NCI-H187 treated with DMSO at 0.1 percent for 48 hours (cell line): ENCODE data around the gene TMEM145.
A peak's percentile ranks its signal among the peaks of the same experiment; 100 is the strongest.

Experiments used
- DNase-seq: peaks from one replicate; lab custom pipeline; 2025; lab: John Stamatoyannopoulos, UW

The TMEM145 gene

DNA sequence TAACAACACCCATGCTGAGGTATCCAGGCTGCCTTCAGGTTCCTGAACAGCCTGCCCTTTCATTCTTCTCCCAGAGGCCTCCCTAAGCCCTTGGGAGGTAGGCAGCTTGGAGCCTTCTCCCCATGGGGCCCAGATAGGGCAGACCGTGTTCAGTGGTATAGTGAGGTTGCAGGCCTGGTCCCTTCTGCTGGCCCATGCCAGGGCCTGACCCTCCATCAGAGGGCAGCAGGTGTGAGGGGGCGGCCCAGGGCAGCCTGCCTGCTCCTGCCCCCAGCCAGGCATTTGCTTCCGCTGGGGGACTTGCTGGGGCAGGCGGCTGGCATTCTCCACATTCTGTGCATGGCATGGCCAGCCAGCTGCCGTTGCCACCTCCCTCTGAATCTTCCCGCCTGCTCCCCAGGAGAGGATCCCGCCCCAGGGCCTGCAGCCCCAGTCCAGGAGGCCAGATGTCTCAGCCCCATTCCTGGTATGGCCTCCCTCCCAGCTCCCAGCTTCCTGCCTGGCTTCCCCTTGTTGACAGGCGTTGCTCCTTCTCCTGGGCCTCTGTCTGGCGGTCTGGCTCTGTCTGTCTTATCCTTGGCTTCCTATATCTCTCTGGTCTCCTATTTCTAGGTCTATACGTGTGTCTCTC, 35.2 kb upstream of the TMEM145 start:
- DNase-seq: no peak

- DNase-seq: no peak
Observed at GRCh38 chr19:42278452-42279154, 34.5 kb upstream of the TMEM145 start.

DNA sequence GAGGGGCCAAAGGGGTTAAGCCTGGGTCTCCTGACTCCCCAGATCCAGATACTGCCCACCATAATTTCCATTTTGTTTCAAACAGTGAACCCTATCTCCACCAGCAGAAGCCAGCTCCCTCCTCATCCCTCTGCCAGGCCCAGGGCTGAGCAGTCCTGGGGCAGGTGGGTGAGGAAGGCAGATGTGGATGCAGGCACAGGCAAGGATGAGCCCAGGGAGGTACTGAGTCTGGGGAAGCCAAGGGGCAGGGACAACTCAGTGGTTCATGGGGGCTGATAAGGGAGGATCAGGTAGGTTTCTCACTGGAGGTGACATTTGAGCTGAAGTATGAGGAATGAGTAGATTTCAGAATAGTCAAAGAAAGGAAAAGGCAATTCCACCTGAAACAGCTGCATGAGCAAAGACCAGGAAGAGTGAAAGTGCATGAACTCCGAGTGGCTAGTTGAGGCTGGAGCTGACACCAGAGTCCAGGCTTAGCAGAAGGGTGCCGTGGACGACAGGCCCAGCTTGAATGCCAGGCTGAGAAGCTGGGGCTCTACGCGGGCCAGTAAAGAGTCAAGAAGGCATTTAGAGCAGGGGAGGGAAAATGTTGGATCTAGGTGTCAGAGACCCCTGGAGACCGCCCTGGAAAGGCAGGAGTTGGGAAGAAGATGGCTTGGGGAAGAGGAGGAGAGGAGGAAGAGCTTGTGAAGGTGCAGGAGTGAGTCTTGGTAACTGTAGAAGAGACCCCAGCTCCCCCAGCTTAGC, 33.8 kb upstream of the TMEM145 start:
- no peak for DNase-seq

DNA sequence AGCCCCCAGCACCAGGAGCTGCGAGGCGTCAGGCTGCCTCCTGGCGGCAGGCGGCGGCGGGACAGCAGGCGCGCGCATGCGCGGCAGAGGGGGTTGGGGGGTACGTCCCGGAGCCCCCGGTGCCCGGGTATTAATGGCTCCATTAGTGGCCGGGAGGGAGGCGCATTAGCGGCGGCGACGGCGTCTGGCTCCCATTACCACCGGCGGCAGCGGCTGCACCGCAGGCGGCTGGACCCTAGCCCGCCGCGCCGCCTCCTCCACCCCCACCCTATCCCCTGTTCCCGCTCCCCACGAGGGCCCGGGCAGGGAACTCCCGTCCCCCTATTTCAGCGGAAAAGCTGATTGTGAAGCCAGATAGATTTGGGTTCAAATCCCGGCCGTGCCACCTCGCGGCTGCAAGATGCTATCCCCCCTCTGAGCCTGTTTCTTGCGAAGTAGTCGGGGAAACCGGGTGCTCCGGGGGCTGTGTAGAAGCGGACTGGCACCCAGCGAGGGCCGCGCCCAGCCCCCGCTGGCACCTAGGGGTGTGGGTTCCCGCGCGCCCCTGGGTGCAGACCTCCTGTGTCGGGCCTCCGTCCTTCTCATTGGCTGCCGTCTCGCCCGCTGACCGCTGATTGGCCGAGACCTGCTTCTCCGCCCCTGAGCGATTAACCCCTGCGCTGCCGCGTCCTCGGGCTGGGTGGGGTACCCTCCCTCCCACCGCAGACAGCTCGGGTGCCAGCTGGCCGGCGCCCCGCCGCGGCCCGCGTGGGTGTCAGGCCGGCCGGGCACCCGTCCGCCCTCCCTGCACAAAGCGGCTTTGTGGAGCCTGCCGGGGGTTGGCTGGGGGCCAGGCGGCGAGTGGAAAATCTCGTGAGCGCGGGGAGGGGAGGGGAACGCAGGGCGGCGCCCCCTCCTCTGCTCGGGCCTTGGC, 33.0 kb upstream of the TMEM145 start:
- DNase-seq: peak; percentile 59

GRCh38 chr19:42280815-42281145, 32.3 kb upstream of the TMEM145 start:
- DNase-seq: no peak

DNA sequence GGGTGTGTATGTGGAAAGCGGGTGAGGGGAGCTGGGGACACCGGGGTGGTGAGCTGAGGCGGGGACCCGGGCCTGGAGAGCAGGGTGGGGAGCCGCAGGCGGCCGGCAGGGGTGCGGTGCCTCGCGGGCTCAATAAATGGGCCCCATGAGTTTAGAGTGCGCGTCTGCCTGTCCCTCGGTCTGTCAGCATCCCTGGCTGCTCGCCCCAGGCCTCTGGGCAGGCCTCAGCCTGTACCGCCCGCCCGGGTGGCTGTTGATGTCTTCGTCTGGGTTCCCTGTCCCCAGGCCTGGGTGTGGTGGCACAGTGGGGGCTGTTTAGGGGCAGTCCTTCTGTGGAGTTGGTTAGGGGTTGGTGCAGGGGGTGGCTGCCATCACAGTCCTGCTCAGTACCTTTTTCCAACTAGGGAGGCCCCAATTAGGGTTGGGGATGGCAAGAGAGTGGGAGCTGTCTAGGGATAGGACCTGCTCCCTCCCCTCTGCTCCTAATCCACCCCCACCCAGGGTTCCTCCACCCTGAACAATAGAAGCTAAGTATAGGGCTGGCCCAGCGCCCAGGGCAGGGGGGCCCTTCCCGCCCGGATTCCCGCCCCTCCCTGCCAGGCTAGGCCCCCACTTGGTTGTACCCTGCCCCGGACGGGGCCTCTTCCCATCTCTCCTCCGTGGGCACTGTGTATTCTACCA, 31.8 kb upstream of the TMEM145 start:
- no peak for DNase-seq

DNA sequence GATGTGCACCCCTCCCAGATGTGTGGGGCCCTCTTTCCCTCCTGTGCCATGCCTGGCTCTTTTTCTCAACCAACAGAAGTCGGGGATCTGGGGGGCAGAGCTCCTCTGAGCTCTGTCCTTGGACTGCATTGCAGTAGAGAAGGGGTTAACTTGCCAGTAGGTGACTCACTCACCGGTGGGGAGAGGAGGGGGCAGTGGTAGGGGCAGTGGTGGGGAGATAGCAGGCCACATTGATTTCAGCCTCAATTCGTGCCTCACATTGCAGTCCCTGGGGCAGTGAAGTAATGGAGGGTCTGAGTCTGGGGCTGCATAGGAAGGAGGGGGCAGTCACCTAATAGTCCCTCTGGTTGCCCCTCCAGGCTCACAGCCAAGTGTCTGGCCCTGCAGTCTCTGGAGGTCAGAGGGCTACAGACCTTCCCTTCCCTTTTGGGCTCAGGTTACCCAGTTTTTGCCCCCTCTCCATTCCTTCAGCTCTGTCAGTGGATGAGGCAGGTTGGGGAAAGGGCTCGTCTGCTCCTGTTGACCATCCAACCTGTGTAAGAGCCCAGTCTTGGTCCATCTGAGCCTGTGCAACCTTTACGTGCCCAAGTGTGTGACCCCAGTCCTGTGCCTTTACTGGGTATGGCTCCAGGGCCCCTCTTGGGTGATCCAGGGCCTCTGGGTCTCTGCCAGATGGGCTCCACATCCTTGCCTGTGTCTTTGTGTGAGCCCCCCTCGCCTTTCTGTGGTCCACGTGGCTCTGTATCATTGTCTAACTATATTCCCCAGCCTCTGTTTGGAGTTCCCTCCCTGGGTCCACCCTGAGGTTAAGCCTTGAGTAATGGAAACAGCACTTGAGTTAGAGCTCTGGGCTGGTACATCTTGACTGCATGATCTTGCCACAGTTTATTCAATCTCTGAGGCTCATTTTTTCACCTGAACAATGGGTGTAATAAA, 31.0 kb upstream of the TMEM145 start:
- DNase-seq: no peak

DNA sequence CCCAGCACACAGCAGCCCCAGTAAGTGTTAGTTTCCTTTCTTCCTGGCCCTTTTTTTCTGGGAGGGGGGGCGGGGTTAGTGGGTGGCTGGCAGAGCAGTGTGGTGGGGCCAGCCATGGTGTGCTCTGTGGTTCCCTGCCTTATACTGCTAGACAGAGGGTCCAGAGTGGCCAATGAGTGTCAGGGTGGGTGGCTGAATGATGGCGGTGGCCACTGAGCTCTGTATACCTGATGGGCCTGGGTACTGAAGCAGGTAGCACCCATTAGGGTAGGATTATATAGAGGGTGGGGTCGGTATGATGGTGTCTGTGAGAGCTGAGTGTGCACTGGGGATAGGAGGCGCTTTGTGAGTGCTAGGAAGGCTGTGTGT, 30.3 kb upstream of the TMEM145 start:
- no peak for DNase-seq

DNA sequence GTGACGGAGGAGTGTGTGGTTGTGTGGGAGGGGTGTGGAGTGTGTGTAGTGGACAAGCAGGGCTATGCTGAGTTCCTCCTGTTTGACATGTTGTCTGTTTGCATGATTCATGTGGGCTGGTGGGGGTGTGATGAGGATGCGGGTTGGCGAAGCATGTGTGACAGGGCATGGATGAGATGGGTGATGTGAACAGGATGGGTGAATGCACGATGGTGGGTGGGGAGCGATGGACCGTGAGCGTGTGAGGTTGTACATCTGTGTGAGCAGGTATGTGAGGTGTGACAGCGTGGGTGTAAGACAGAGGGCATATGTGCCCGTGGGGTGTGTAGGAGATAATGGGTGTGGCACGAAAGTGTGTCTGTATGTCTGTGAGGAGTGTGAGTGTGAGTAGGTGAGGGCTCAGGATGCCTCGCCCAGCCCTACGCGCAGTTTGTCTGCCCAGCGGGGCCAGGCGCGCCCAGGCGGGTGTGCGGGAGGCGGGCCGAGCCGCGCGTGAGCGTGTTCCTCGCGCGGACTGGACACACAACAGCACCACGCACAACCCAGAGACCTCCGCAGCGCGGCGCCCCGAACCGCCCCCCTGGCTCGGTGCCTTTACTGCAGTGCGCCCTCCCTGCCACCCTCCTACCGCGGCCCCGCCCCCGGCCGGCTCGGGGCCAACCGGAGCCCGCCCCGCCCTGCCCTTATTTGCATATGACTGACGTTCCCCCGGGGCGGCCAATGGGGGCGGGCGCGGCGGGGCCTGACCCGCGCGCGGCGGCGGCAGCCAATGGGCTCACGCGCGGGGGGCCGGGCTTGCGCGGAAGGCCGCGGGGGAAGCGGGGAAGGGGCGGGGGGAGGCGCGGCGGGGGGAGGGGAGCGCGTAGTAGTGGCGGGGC, 29.7 kb upstream of the TMEM145 start:
- DNase-seq: peak; percentile 71

- DNase-seq: no peak
Observed at GRCh38 chr19:42284066-42284501, 29.0 kb upstream of the TMEM145 start.

- DNase-seq: no peak
Observed at GRCh38 chr19:42284591-42285341, 28.3 kb upstream of the TMEM145 start.

DNA sequence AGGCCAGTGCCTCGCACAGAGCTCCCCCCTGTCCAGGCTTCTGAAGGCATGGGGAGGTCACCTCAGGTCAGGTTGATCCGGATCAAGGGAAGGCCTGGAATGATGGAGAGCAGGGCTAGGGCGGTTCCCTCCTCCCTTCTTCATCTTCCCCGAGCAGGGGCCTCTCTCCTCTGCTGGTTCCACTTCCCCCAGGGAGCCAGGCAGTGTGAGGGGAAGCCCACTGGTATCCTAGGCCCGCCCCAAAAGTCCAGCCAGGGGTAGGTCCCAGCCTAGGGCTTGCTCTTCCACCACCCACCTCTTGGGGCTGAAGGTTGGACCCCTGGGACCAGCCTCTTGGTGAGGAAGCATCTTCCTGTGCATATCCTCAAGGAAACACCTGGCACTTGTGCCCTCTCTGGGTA, 27.6 kb upstream of the TMEM145 start:
- DNase-seq: no peak

DNA sequence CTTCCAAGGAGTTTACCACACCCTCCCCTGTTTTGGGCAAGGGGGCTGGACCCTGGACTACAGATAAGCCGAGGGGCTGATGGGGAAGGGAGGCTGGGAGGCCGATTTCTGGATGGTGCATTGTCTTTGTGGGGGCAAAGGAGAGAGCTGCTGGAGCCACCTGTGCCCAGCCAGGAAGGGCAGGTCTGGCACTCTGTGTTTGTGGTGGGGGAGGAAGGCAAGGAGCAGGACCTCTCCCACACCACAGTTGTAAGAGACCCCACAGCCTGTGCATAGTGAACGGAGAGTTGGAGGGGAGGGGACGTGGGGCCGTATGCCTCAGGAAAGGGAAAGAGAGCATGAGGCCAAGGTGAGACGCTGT, 27.1 kb upstream of the TMEM145 start:
- no peak for DNase-seq

DNA sequence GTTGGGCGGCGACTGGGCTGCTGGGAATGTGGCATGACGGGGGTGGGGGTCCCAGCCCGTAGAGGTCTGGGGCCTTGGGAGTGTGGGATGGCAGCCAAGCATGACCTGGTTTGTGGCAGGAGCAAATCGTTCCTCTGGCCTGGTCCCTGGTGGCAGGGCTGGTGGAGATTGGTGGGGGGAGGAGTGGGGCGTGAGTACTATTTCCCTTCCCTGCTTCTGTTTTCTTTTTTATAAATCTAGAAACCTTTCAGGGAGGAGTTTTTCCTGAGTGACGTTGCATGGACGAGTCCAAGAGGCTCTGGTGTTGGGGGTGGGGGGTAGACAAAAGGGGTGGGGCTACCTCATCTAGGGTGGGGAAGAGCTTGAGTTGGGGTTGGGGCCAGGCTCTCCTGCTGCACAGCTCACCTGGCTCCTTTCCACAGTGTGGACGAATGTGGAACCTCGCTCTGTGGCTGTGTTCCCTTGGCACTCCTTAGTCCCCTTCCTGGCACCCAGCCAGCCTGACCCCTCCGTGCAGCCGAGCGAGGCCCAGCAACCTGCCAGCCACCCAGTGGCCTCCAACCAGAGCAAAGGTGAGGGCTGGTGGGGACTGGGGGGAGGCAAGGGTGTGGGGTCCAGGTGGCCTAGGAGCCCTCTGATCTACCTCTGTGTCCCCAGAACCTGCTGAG, 26.6 kb upstream of the TMEM145 start:
- DNase-seq: no peak

GRCh38 chr19:42287017-42287826, 25.9 kb upstream of the TMEM145 start:
- no peak for DNase-seq

DNA sequence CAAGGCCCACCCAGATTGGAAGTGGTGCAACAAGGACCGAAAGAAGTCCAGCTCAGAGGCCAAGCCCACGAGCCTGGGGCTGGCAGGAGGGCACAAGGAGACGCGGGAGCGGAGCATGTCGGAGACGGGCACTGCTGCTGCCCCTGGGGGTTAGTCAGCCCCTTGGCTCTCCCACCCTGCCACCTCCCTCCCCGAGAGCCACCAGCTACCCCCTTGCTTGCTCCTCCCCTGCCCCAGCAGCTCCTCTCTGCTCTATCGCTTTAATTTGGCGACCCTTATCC, 25.3 kb upstream of the TMEM145 start:
- no peak for DNase-seq

DNA sequence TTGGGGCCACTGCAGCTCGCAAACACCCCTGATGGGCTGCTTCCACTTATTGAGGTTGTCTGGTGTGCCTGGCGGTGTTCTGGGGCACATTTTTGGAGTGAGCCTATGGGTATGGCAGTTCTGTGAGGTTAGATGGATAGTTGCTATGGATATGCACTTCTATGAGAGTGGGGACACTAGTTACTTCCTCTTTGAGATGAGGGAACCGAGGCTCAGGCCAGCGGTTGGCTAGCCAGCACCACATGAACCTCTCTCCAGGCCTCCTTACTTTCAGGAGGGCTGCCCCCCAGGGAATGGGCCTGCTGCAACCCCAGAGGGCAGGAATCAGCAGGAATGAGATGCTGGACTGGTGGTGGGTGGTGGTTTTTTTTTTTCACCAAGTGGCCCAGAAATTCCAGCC, 24.7 kb upstream of the TMEM145 start:
- no peak for DNase-seq
